ENCODE data around the gene CST7. TPM values are rescaled to one million over a fixed set of nuclear protein-coding genes. Genes with fewer than 3 reads are reported as not detected.

Gene CST7
- total and polyA plus RNA-seq, 10 of the 15 experiments (the other 5 are each of a cell fraction or from before 2014, with no cell fraction given) = 0.69 TPM; not detected in 9

GRCh38 chr20:24951536-24952083 is 2.5 kb downstream of the CST7 start:
- no peak for DNase-seq (ENCODE audit: low read depth, low spot score)
- 40% methylated on average over 11 of the region's 11 CpGs for WGBS (ENCODE audit: insufficient coverage, insufficient replicate concordance, low lambda C conversion rate, missing lambda C conversion rate)
- Histone ChIP-seq H3K36me3 (ENCODE audit: control insufficient read depth in 2 of 2, insufficient read depth in 2 of 2, low read length in 1 of 2) (no peaks in the 10 kb centered on the region), H3K4me1 (ENCODE audit: control insufficient read depth, insufficient read depth, low read length) (peaks cover 14% of the 10 kb centered on the region), H3K4me3 (no peak overlapping the region), H4K20me1 (ENCODE audit: control insufficient read depth, insufficient read depth) (no peaks in the 10 kb centered on the region), H3K9me3 (replicated peaks; ENCODE audit: control insufficient read depth, insufficient read depth, low read length) (no peaks in the 10 kb centered on the region), H3K27me3 (replicated peaks in 1 of 2; ENCODE audit: control insufficient read depth in 2 of 2, insufficient read depth in 2 of 2, low read length in 1 of 2) (no peaks in the 10 kb centered on the region), H3K9ac (ENCODE audit: control insufficient read depth, insufficient read depth, low read length) (no peak overlapping the region), H3K27ac (ENCODE audit: control insufficient read depth, insufficient read depth) (no peak overlapping the region), H2AFZ (ENCODE audit: control insufficient read depth, low read depth, low read length) (no peak overlapping the region), H3K4me2 (ENCODE audit: control insufficient read depth, insufficient read depth) (no peak overlapping the region), H3K79me2 (ENCODE audit: control insufficient read depth, insufficient read depth, low read length) (no peaks in the 10 kb centered on the region)
- intact Hi-C loops (cut with micrococcal nuclease; ENCODE audit: unreplicated experiment) (no loop called here), in situ Hi-C loops (cut with MboI) (no loop called here)
- no TSS peak for BruUV-seq (replicated peaks)
- no peak for TF ChIP-seq ZSCAN29 (IDR thresholded peaks at IDR 0.05)
- no peak for TF ChIP-seq MAX (IDR thresholded peaks at IDR 0.05; ENCODE audit: low read depth, low read length)
- SMC1A ChIA-PET (ENCODE audit: uncharacterized antibody, unreplicated experiment) = no interaction called here
- POLR2A ChIA-PET = no interaction called here
- no peak for FAIRE-seq
- RAD21 ChIA-PET (ENCODE audit: unreplicated experiment) = no interaction called here
- CTCF ChIA-PET = interaction anchor here (0.8 kb wide), 1 partner anchor 112 kb away, joined by 3 read pairs; no protein-coding TSS in a partner anchor
- no peak for ATAC-seq

- H3K4me3 ChIP-seq = no peak overlapping the region
- no TSS peak for BruUV-seq (replicated peaks)
These were observed 3.5 kb downstream of the CST7 start for GRCh38 chr20:24952376-24953208.

More at GRCh38 chr20:24952376-24953208, 3.5 kb downstream of the CST7 start:
- no peaks in the 10 kb centered on the region for H3K36me3 ChIP-seq (ENCODE audit: control insufficient read depth in 2 of 2, insufficient read depth in 2 of 2, low read length in 1 of 2)
- TF ChIP-seq EZH2 (IDR thresholded peaks at IDR 0.05; ENCODE audit: borderline replicate concordance, control insufficient read depth, low read depth, low read length) (no peak), BCL11A (IDR thresholded peaks at IDR 0.05; ENCODE audit: low read depth, low read length) (no peak), RB1 (IDR thresholded peaks at IDR 0.05; ENCODE audit: borderline replicate concordance) (no peak), PKNOX1 (IDR thresholded peaks at IDR 0.05) (no peak), SUPT20H (IDR thresholded peaks at IDR 0.05; ENCODE audit: borderline replicate concordance, control insufficient read depth, low read depth, low read length) (no peak), KAT2A (conservative IDR thresholded peaks at IDR 0.05; ENCODE audit: control insufficient read depth, low read depth, low read length) (no peak), RFX5 (IDR thresholded peaks at IDR 0.05; ENCODE audit: low read depth, low read length) (no peak), BMI1 (IDR thresholded peaks at IDR 0.05; ENCODE audit: borderline replicate concordance) (no peak), HCFC1 (IDR thresholded peaks at IDR 0.05; ENCODE audit: low read length) (no peak)
- ChIA-PET CTCF (interaction anchor here (0.6 kb wide), 1 partner anchor 9 kb away, joined by 3 read pairs; no protein-coding TSS in a partner anchor), RAD21 (ENCODE audit: unreplicated experiment) (no interaction called here), SMC1A (ENCODE audit: uncharacterized antibody, unreplicated experiment) (no interaction called here), POLR2A (no interaction called here)
- no peaks in the 10 kb centered on the region for H3K9me3 ChIP-seq (replicated peaks; ENCODE audit: control insufficient read depth, insufficient read depth, low read length)
- H3K79me2 ChIP-seq (ENCODE audit: control insufficient read depth, insufficient read depth, low read length) = no peaks in the 10 kb centered on the region
- no peaks in the 10 kb centered on the region for H4K20me1 ChIP-seq (ENCODE audit: control insufficient read depth, insufficient read depth)
- intact Hi-C loops (cut with micrococcal nuclease; ENCODE audit: unreplicated experiment) = no loop called here
- peaks cover 14% of the 10 kb centered on the region for H3K4me1 ChIP-seq (ENCODE audit: control insufficient read depth, insufficient read depth, low read length)
- no peak overlapping the region for H3K9ac ChIP-seq (ENCODE audit: control insufficient read depth, insufficient read depth, low read length)
- no peak overlapping the region for H3K27ac ChIP-seq (ENCODE audit: control insufficient read depth, insufficient read depth)
- DNase-seq (ENCODE audit: low read depth, low spot score) (no peak), FAIRE-seq (no peak), ATAC-seq (no peak)
- no peak overlapping the region for H3K4me2 ChIP-seq (ENCODE audit: control insufficient read depth, insufficient read depth)
- in situ Hi-C loops (cut with MboI) = no loop called here
- H3K27me3 ChIP-seq (replicated peaks in 1 of 2; ENCODE audit: control insufficient read depth in 2 of 2, insufficient read depth in 2 of 2, low read length in 1 of 2) = no peaks in the 10 kb centered on the region
- 71% methylated on average over 12 of the region's 12 CpGs for WGBS (ENCODE audit: insufficient coverage, insufficient replicate concordance, low lambda C conversion rate, missing lambda C conversion rate)
- H2AFZ ChIP-seq (ENCODE audit: control insufficient read depth, low read depth, low read length) = no peak overlapping the region
